ENCODE results near the gene HHAT. TPM values are rescaled to one million over a fixed set of nuclear protein-coding genes. Genes with fewer than 3 reads are reported as not detected.

HHAT gene
- polyA plus RNA-seq, 3 donors: 1.1 to 1.6 (median 1.5) TPM

DNA sequence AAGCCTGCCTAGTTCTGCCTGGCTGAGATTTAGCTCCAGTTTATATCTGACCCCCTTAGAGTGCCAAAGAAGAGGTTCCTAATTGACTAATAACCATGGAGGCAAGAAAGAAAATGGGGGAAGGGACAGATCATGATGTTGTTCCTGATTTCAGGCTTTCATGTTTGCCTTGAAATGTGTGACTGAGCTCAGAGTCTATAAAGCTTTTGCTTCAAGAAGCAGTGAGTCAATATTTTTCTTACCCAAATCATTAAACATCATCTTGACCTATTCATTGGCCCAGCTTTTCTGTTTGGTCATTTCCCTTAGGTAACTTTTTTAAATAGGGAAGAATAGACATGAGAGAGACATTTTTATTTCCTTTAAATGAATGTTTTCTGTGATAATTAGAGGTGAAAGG, 55.9 kb downstream of the HHAT start:
- H3K4me1 Mint-ChIP-seq: no peaks in the 10 kb centered on the region
- no peak overlapping the region for H3K4me3 Mint-ChIP-seq
- Histone ChIP-seq H2AFZ (ENCODE audit: insufficient read depth, low read depth, low read length, poor library complexity, severe bottlenecking) (no peak overlapping the region), H3K9me3 (replicated peaks in 1 of 2; ENCODE audit: control insufficient read depth in 1 of 2, insufficient read depth in 1 of 2, low read length in 2 of 2) (peaks cover 0 to 4% of the 10 kb centered on the region in 2 donors), H3K79me2 (ENCODE audit: insufficient read depth, low read length) (no peaks in the 10 kb centered on the region), H3K4me1 (ENCODE audit: control insufficient read depth in 1 of 2, insufficient read depth in 2 of 2, low read length in 2 of 2) (no peaks in the 10 kb centered on the region), H3K27me3 (ENCODE audit: control insufficient read depth in 2 of 2, insufficient read depth in 2 of 2, low read length in 2 of 2) (no peaks in the 10 kb centered on the region), H4K20me1 (ENCODE audit: insufficient read depth, low read length) (no peaks in the 10 kb centered on the region), H3K4me2 (replicated peaks; ENCODE audit: extremely low read depth, low read length, poor library complexity, severe bottlenecking) (no peak overlapping the region), H3K27ac (ENCODE audit: low read depth in 1 of 2, low read length in 2 of 2) (no peak overlapping the region), H3K9ac (ENCODE audit: insufficient read depth, low read length, poor library complexity, severe bottlenecking) (no peak overlapping the region), H3K4me3 (replicated peaks in 1 of 3; ENCODE audit: low read depth in 2 of 3, low read length in 3 of 3) (no peak overlapping the region), H3K36me3 (replicated peaks in 1 of 2; ENCODE audit: control insufficient read depth in 1 of 2, insufficient read depth in 2 of 2, low read length in 2 of 2) (no peaks in the 10 kb centered on the region)
- peaks cover 0 to 3% (median 0%) of the 10 kb centered on the region in 3 donors for H3K27me3 Mint-ChIP-seq (ENCODE audit: low read depth in 3 of 3)
- H3K9me3 Mint-ChIP-seq: peaks cover 3 to 9% (median 5%) of the 10 kb centered on the region in 7 donors
- TF ChIP-seq, protein P1, sequence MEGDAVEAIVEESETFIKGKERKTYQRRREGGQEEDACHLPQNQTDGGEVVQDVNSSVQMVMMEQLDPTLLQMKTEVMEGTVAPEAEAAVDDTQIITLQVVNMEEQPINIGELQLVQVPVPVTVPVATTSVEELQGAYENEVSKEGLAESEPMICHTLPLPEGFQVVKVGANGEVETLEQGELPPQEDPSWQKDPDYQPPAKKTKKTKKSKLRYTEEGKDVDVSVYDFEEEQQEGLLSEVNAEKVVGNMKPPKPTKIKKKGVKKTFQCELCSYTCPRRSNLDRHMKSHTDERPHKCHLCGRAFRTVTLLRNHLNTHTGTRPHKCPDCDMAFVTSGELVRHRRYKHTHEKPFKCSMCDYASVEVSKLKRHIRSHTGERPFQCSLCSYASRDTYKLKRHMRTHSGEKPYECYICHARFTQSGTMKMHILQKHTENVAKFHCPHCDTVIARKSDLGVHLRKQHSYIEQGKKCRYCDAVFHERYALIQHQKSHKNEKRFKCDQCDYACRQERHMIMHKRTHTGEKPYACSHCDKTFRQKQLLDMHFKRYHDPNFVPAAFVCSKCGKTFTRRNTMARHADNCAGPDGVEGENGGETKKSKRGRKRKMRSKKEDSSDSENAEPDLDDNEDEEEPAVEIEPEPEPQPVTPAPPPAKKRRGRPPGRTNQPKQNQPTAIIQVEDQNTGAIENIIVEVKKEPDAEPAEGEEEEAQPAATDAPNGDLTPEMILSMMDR (IDR thresholded peaks at IDR 0.05): no peak
- no peak overlapping the region for H3K27ac Mint-ChIP-seq
- no peak for DNase-seq
- intact Hi-C loops (cut with micrococcal nuclease): no loop called here
- H3K36me3 Mint-ChIP-seq: no peaks in the 10 kb centered on the region

DNA sequence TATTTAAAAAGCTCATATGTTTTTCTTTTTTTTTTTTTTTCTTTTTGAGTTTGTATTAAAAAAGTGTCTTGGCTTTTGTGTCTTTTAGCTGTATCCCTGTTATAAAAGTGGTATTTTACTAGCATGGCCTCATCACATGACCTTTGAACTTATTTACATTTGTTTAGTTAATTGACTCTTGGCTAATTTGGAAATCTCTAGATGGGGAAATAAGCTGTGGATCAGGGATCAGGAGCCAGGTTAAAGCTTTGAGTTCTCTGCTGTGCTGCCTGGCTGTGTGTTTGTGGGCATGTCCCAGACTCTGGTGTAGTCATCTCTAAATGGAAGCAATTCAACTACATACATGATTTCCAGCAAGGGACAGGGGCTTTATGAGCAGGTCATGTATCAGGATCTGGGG, 56.5 kb downstream of the HHAT start:
- DNase-seq: no peak
- Histone ChIP-seq H3K36me3 (replicated peaks in 1 of 2; ENCODE audit: control insufficient read depth in 1 of 2, insufficient read depth in 2 of 2, low read length in 2 of 2) (no peaks in the 10 kb centered on the region), H3K9me3 (replicated peaks in 1 of 2; ENCODE audit: control insufficient read depth in 1 of 2, insufficient read depth in 1 of 2, low read length in 2 of 2) (peaks cover 0 to 4% of the 10 kb centered on the region in 2 donors), H4K20me1 (ENCODE audit: insufficient read depth, low read length) (no peaks in the 10 kb centered on the region), H3K4me2 (replicated peaks; ENCODE audit: extremely low read depth, low read length, poor library complexity, severe bottlenecking) (no peak overlapping the region), H3K4me1 (ENCODE audit: control insufficient read depth in 1 of 2, insufficient read depth in 2 of 2, low read length in 2 of 2) (no peaks in the 10 kb centered on the region), H3K27ac (ENCODE audit: low read depth in 1 of 2, low read length in 2 of 2) (no peak overlapping the region), H3K4me3 (replicated peaks in 1 of 3; ENCODE audit: low read depth in 2 of 3, low read length in 3 of 3) (no peak overlapping the region), H2AFZ (ENCODE audit: insufficient read depth, low read depth, low read length, poor library complexity, severe bottlenecking) (no peak overlapping the region), H3K27me3 (ENCODE audit: control insufficient read depth in 2 of 2, insufficient read depth in 2 of 2, low read length in 2 of 2) (no peaks in the 10 kb centered on the region), H3K79me2 (ENCODE audit: insufficient read depth, low read length) (no peaks in the 10 kb centered on the region), H3K9ac (ENCODE audit: insufficient read depth, low read length, poor library complexity, severe bottlenecking) (no peak overlapping the region)
- peak overlapping the region in 1 of 7 donors; percentile 3 for H3K27ac Mint-ChIP-seq
- H3K4me3 Mint-ChIP-seq: no peak overlapping the region
- TF ChIP-seq, protein P1 (IDR thresholded peaks at IDR 0.05): no peak
- H3K27me3 Mint-ChIP-seq (ENCODE audit: low read depth in 3 of 3): peaks cover 0 to 3% (median 0%) of the 10 kb centered on the region in 3 donors
- intact Hi-C loops (cut with micrococcal nuclease): no loop called here
- peaks cover 3 to 9% (median 5%) of the 10 kb centered on the region in 7 donors for H3K9me3 Mint-ChIP-seq
- no peaks in the 10 kb centered on the region for H3K36me3 Mint-ChIP-seq
- H3K4me1 Mint-ChIP-seq: no peaks in the 10 kb centered on the region
